ENCODE results near the gene SCN4A. TPM values are rescaled to one million over a fixed set of nuclear protein-coding genes. Genes with fewer than 3 reads are reported as not detected.
A peak's percentile ranks its signal among the peaks of the same experiment; 100 is the strongest.

SCN4A gene
- total RNA-seq, 6 donors from 2014 or later, result under 0.01 to 0.44 (median 0.20) TPM; not detected in 3

DNA sequence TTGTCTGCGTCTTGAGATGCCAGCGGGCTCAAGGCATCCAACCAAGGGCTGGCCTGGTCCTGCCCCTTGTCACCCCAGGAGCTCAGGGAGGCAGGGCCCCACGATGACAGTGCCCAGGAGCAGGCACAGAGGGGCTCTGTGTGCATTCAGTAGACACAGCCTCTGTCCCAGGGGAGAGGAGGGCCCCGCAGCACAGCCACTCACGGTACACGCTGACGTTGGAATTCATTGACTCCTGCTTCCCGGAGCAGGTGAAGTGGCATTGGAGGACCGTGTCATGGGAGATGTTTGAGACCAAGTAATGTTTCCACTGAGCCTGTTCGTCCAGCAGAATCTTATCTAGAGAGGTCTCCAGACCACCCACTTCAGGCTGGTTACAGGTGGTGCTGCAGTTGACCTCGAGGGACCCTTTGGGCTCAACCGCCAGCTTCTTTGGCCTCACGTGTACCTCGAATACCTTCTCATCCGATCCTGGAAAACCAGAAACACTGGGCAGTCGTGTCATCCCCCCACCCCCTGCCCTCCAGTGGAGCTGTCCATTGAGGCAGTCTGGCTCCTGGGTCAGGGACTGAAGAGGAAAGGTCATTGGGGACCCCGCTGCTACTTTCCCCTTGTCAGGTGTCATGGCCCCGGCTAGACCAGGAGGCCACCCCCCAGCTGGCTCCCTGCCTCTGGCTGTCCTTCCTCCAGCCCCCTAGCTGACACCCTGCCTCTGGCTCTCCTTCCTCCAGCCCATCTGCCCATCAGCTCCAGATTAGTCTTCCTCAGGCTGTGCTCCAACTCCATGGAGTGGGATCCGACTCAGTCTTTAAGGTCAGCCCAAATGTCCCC is 32.4 kb upstream of the SCN4A start:
- Histone ChIP-seq H3K27me3 (no peaks in the 10 kb centered on the region), H3K9me3 (no peaks in the 10 kb centered on the region), H3K4me3 (peak overlapping the region in 3 of 4 donors; percentile 25 to 49 (median 34)), H3K36me3 (peaks cover 0 to 31% (median 12%) of the 10 kb centered on the region in 4 donors), H3K27ac (peak overlapping the region; percentile 30 to 86 (median 76)), H3K4me1 (peaks cover 52 to 72% (median 63%) of the 10 kb centered on the region in 4 donors)
- TF ChIP-seq POLR2A (IDR thresholded peaks at IDR 0.05) (no peak), POLR2AphosphoS5 (IDR thresholded peaks at IDR 0.05) (no peak), EP300 (IDR thresholded peaks at IDR 0.05) (no peak)
- TF ChIP-seq, protein P1, sequence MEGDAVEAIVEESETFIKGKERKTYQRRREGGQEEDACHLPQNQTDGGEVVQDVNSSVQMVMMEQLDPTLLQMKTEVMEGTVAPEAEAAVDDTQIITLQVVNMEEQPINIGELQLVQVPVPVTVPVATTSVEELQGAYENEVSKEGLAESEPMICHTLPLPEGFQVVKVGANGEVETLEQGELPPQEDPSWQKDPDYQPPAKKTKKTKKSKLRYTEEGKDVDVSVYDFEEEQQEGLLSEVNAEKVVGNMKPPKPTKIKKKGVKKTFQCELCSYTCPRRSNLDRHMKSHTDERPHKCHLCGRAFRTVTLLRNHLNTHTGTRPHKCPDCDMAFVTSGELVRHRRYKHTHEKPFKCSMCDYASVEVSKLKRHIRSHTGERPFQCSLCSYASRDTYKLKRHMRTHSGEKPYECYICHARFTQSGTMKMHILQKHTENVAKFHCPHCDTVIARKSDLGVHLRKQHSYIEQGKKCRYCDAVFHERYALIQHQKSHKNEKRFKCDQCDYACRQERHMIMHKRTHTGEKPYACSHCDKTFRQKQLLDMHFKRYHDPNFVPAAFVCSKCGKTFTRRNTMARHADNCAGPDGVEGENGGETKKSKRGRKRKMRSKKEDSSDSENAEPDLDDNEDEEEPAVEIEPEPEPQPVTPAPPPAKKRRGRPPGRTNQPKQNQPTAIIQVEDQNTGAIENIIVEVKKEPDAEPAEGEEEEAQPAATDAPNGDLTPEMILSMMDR (IDR thresholded peaks at IDR 0.05), result no peak
- WGBS, 2 donors, result 65 to 68% methylated on average over 10 to 19 of the region's 19 CpGs
- ATAC-seq (ENCODE audit: low FRiP score in 2 of 2) (no peak), DNase-seq (peak in 1 of 2 donors; percentile 41)

DNA sequence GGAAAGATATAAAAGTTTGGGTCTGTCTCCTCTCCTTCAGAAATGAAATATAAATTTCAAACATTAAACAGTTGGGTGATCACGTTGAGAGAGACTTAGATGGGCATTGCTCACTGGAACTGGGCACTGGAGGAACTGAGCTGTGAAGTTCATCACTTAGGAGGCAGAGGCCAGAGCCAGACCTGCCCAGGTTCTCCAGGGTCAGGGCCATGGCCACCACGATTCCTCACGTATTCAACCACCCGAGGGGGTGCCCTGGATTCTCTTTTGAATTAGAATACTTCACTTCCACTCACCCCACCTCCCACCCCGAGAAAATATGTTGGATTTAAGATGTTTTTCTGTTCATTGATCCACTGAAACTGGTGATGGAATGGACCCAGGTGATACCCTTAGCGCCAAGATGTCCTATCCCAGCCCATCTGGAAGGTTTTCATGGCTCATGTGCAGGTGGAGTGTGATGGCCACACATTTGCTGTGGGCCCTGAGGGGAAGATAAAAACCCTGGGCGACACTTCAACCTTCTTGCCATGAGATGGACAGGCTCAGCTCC is 31.6 kb upstream of the SCN4A start:
- DNase-seq (no peak), ATAC-seq (ENCODE audit: low FRiP score in 2 of 2) (no peak)
- H3K4me3 ChIP-seq, result peak overlapping the region in 1 of 4 donors; percentile 49
- peaks cover 0 to 31% (median 12%) of the 10 kb centered on the region in 4 donors for H3K36me3 ChIP-seq
- 92 to 93% methylated on average over 7 of the region's 7 CpGs for WGBS, 2 donors
- TF ChIP-seq EP300 (IDR thresholded peaks at IDR 0.05) (no peak), POLR2A (IDR thresholded peaks at IDR 0.05) (no peak), POLR2AphosphoS5 (IDR thresholded peaks at IDR 0.05) (no peak)
- TF ChIP-seq, protein P1 (IDR thresholded peaks at IDR 0.05), result no peak
- H3K27me3 ChIP-seq, result no peaks in the 10 kb centered on the region
- peaks cover 44 to 73% (median 55%) of the 10 kb centered on the region in 4 donors for H3K4me1 ChIP-seq
- peak overlapping the region in 3 of 4 donors; percentile 70 to 86 (median 83) for H3K27ac ChIP-seq
- H3K9me3 ChIP-seq, result no peaks in the 10 kb centered on the region

DNA sequence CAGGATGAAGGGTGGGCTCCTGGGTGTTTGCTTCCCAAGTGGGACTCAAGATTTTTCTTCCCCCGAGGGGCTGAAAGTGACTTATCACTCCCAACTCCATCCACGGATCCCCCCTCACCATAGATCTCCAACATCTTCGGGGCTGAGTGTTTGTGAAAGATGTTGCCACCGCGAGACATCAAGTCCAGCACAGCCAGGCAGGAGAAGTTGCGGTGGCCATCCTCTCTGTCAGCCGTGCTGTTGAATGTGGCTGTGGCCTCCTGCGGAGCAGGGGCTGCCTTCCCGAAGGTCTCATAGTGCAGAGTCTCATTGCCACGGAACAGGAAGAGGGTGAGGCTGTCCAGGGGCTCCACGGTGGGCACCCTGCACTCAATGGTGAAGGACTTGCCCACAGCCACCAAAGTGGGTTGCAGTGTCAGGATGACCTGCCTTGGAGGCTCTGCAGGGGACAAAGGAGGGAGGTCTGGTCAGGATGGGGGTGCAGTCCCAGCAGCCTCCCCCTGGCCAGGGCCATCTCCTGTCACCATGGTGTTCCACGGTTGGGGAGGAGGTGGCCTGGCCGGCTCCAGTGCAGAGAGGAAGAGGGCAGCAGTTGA is 30.9 kb upstream of the SCN4A start:
- no peaks in the 10 kb centered on the region for H3K9me3 ChIP-seq
- no peak for TF ChIP-seq EP300 (IDR thresholded peaks at IDR 0.05)
- TF ChIP-seq POLR2A (IDR thresholded peaks at IDR 0.05), result no peak
- no peak for TF ChIP-seq POLR2AphosphoS5 (IDR thresholded peaks at IDR 0.05)
- TF ChIP-seq, protein P1 (IDR thresholded peaks at IDR 0.05), result no peak
- 89 to 91% methylated on average over 12 to 13 of the region's 13 CpGs for WGBS, 2 donors
- peak in 1 of 2 donors; percentile 52 for DNase-seq
- peaks cover 41 to 73% (median 53%) of the 10 kb centered on the region in 4 donors for H3K4me1 ChIP-seq
- peaks cover 0 to 31% (median 12%) of the 10 kb centered on the region in 4 donors for H3K36me3 ChIP-seq
- H3K27me3 ChIP-seq, result no peaks in the 10 kb centered on the region
- no peak overlapping the region for H3K4me3 ChIP-seq
- ATAC-seq (ENCODE audit: low FRiP score in 2 of 2), result no peak
- H3K27ac ChIP-seq, result peak overlapping the region in 2 of 4 donors; percentile 83 to 85

DNA sequence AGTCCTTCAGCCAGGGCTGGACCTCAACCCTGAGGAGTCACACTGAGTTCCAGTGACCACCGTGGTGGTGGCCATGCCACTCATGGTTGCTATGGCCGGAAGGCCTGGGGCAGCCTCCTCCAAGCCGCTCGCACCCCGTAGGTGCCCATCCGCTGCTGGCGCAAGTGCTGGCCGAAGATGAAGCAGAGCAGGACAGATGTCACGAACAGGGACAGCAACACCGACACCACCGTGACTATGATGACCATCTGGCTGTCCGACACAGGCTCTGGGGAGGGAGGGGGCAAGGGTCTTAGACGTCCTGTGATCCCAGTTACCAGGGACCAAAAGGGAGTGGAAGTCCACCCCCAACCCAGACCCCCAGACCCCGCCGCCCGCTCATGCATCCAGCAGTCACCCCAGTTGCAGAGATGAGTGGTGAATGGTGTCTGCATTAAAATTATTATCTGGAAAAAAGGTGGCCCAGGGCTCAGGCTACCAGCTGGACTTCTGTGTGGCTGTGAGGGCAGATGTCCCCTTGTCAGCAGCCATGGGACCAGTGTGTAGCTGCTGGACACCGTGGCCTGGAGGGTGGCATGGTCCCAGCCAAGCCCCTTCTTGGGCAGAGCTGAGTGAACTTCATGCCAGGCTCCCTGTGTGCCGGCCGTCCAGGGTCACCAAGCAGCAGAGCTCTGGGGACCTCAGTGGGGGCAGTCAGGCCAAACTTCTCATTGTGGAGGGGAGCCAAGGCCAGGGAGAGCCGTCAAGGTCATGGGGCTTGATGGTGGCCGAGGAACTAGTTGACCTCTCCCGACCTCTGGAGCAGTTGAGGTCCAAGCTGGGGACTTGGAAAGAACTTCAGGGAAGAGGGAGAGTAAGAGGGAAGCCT is 30.2 kb upstream of the SCN4A start:
- ATAC-seq (ENCODE audit: low FRiP score in 2 of 2), result no peak
- no peak overlapping the region for H3K4me3 ChIP-seq
- peaks cover 41 to 73% (median 53%) of the 10 kb centered on the region in 4 donors for H3K4me1 ChIP-seq
- peak in 1 of 2 donors; percentile 56 for DNase-seq
- H3K27me3 ChIP-seq, result no peaks in the 10 kb centered on the region
- peaks cover 0 to 31% (median 12%) of the 10 kb centered on the region in 4 donors for H3K36me3 ChIP-seq
- 92 to 95% methylated on average over 13 to 22 of the region's 22 CpGs for WGBS, 2 donors
- TF ChIP-seq POLR2A (IDR thresholded peaks at IDR 0.05), result no peak
- TF ChIP-seq EP300 (IDR thresholded peaks at IDR 0.05), result no peak
- no peak for TF ChIP-seq POLR2AphosphoS5 (IDR thresholded peaks at IDR 0.05)
- TF ChIP-seq, protein P1 (IDR thresholded peaks at IDR 0.05), result no peak
- H3K27ac ChIP-seq, result peak overlapping the region; percentile 9 to 85 (median 81)
- no peaks in the 10 kb centered on the region for H3K9me3 ChIP-seq

All from upper lobe of left lung (tissue), 6 donors.